Measurements from ENCODE around the gene APCDD1L. TPM values are rescaled to one million over a fixed set of nuclear protein-coding genes. Genes with fewer than 3 reads are reported as not detected.

Gene APCDD1L
- total RNA-seq, 2 experiments from 2014 or later = not detected

DNA sequence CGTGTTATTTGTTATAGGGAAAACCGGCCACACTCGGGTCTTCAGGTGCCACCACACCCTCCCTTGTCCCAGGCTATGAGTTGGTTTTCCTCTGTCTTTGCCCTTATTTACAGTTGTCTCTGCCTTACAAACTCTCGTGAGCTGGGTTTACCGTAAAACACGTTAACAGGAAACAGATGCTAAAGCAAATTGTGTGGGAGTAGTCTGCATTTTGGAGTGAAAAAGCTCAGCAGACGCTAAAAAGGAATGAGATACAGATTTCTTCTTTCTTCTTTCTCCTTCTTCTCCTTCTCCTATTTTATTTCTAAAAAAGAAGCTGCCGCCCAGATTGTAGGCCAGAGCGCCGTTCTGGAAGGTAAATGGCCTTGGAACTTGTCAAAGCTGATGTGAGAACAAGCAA, 51.9 kb downstream of the APCDD1L start:
- no peaks in the 10 kb centered on the region for H3K36me3 Mint-ChIP-seq (ENCODE audit: low read depth)
- H3K4me3 Mint-ChIP-seq = no peak overlapping the region
- H3K27ac Mint-ChIP-seq = no peak overlapping the region
- ChIA-PET POLR2A (no interaction called here), CTCF (interaction anchor here (0.7 to 0.9 kb wide), 2 partner anchors 18 to 384 kb away, joined by 3 read pairs; no protein-coding TSS in a partner anchor)
- H3K27me3 Mint-ChIP-seq (ENCODE audit: low read depth) = peaks cover 3% of the 10 kb centered on the region
- no peak for DNase-seq
- H3K9me3 Mint-ChIP-seq (ENCODE audit: insufficient read depth) = no peaks in the 10 kb centered on the region
- H3K4me1 Mint-ChIP-seq (ENCODE audit: low read depth) = peaks cover 7% of the 10 kb centered on the region
- ATAC-seq = no peak

- CTCF ChIA-PET = no interaction called here
- Mint-ChIP-seq H3K4me3 (no peak overlapping the region), H3K4me1 (ENCODE audit: low read depth) (peaks cover 11% of the 10 kb centered on the region), H3K9me3 (ENCODE audit: insufficient read depth) (no peaks in the 10 kb centered on the region), H3K27ac (no peak overlapping the region), H3K27me3 (ENCODE audit: low read depth) (no peaks in the 10 kb centered on the region), H3K36me3 (ENCODE audit: low read depth) (peaks cover under 1% of the 10 kb centered on the region)
- DNase-seq = no peak
- POLR2A ChIA-PET = no interaction called here
- ATAC-seq = no peak
These were observed 53.3 kb downstream of the APCDD1L start for GRCh38 chr20:58461899-58462298.

DNA sequence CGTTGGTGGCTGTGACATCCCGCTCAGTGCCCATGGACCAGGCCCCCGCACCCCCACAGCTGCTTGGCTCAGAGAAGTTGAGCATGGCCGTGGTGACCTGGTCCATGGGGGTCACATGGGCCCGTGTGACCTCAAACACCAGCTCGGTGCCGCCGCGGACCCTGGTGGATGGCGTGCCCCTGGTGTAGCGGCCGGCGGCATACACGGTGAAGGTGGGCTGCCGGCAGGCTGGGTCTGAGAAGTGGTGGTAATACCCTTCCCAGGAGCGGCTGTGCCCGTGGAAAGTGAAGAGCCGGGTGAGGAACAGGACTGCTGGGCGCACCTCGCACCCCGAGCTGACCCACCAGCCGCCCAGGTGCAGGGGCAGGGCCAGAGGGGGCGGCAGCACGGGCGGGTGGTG, 54.1 kb downstream of the APCDD1L start:
- ChIA-PET CTCF (no interaction called here), POLR2A (no interaction called here)
- peaks cover 11% of the 10 kb centered on the region for H3K4me1 Mint-ChIP-seq (ENCODE audit: low read depth)
- no peaks in the 10 kb centered on the region for H3K27me3 Mint-ChIP-seq (ENCODE audit: low read depth)
- H3K27ac Mint-ChIP-seq = no peak overlapping the region
- no peaks in the 10 kb centered on the region for H3K9me3 Mint-ChIP-seq (ENCODE audit: insufficient read depth)
- ATAC-seq (no peak), DNase-seq (no peak)
- H3K36me3 Mint-ChIP-seq (ENCODE audit: low read depth) = peaks cover 5% of the 10 kb centered on the region
- H3K4me3 Mint-ChIP-seq = no peak overlapping the region

DNA sequence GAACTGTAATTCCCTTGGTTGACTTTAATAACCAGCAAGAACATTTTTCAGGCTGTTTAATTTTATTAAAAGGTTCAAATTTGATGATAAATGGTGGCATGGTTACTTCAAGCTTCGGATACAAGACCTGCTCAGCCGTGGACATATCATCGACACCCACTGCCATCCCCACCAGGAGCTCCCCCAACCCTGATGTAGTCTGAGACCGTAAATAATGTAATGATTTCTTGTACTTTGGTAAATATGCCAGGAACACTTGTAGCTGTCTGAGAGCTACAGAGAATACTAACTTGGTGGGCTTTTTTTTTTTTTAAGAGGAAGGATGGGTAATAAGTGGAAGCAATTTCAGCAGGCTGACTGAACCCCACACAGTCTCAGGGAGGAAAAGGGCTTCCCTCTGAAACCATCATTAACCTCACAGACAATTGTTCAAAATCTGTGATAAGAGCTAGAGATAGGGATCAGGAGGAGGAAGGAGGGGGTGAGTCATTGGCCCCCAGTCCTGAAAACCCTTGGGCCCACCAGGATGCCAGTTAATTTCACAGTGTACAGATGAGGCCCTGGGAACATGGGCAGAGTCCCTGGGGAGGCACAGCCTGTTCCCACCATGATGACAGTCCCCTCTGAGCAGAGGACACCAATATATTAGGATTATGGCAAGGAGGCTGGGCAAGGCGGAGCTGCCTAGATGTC, 56.0 kb downstream of the APCDD1L start:
- Mint-ChIP-seq H3K4me3 (no peak overlapping the region), H3K9me3 (ENCODE audit: insufficient read depth) (no peaks in the 10 kb centered on the region), H3K4me1 (ENCODE audit: low read depth) (peaks cover 11% of the 10 kb centered on the region), H3K27ac (no peak overlapping the region), H3K27me3 (ENCODE audit: low read depth) (no peaks in the 10 kb centered on the region), H3K36me3 (ENCODE audit: low read depth) (peaks cover 14% of the 10 kb centered on the region)
- ChIA-PET CTCF (no interaction called here), POLR2A (no interaction called here)
- DNase-seq (no peak), ATAC-seq (no peak)

- ChIA-PET CTCF (interaction anchor here (0.7 kb wide), 1 partner anchor 10 kb away, joined by 3 read pairs; no protein-coding TSS in a partner anchor), POLR2A (no interaction called here)
- no peaks in the 10 kb centered on the region for H3K27me3 Mint-ChIP-seq (ENCODE audit: low read depth)
- H3K9me3 Mint-ChIP-seq (ENCODE audit: insufficient read depth) = no peaks in the 10 kb centered on the region
- no peak overlapping the region for H3K4me3 Mint-ChIP-seq
- H3K27ac Mint-ChIP-seq = no peak overlapping the region
- ATAC-seq = no peak
- peaks cover 18% of the 10 kb centered on the region for H3K36me3 Mint-ChIP-seq (ENCODE audit: low read depth)
- peaks cover 11% of the 10 kb centered on the region for H3K4me1 Mint-ChIP-seq (ENCODE audit: low read depth)
- no peak for DNase-seq
These were observed 56.7 kb downstream of the APCDD1L start for GRCh38 chr20:58458342-58459057.

DNA sequence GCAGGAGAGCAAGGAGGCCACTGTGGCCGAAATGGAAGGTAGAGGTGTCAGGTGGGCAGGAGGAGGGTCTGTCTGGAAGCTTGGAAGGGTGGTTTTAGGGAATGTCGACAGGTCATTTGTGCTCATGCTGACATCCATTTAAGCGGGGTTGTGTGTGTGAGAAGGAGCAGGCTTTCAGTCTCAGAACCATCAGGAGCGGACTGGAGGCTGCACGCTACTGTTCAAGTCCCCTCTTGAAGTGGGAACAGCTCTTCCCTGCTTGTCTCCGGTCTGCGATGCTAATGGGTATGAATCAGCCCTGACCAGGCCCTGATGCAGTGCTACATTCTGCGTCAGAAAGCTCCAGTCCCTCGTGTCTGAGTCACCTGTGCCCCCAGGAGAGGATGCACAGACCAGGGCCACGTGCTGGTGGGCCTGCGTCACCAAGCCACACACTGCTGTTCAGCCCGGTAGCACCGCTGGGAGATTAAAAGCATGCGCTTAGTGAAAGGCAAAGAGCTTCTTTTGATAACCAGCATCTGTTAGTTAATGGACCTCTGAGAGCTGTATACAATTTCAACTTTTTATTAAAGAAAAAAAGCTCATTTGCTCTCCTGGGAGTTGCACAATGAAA, 58.0 kb downstream of the APCDD1L start:
- Mint-ChIP-seq H3K9me3 (ENCODE audit: insufficient read depth) (no peaks in the 10 kb centered on the region), H3K27me3 (ENCODE audit: low read depth) (no peaks in the 10 kb centered on the region), H3K4me1 (ENCODE audit: low read depth) (peaks cover 15% of the 10 kb centered on the region), H3K27ac (no peak overlapping the region), H3K36me3 (ENCODE audit: low read depth) (peaks cover 27% of the 10 kb centered on the region), H3K4me3 (no peak overlapping the region)
- POLR2A ChIA-PET = no interaction called here
- no peak for DNase-seq
- no peak for ATAC-seq
- CTCF ChIA-PET = no interaction called here

- CTCF ChIA-PET = interaction anchor here (0.7 to 0.9 kb wide), 2 partner anchors 94 to 220 kb away, joined by 3 read pairs; no protein-coding TSS in a partner anchor
- DNase-seq (no peak), ATAC-seq (no peak)
These were observed 60.7 kb downstream of the APCDD1L start for GRCh38 chr20:58454460-58454859.

GRCh38 chr20:58453391-58453790, 61.8 kb downstream of the APCDD1L start:
- ATAC-seq (no peak), DNase-seq (no peak)
- H3K4me3 Mint-ChIP-seq = no peak overlapping the region
- no peaks in the 10 kb centered on the region for H3K9me3 Mint-ChIP-seq (ENCODE audit: insufficient read depth)
- CTCF ChIA-PET = no interaction called here
- no peak overlapping the region for H3K27ac Mint-ChIP-seq
- peaks cover 45% of the 10 kb centered on the region for H3K36me3 Mint-ChIP-seq (ENCODE audit: low read depth)
- peaks cover 8% of the 10 kb centered on the region for H3K4me1 Mint-ChIP-seq (ENCODE audit: low read depth)
- no peaks in the 10 kb centered on the region for H3K27me3 Mint-ChIP-seq (ENCODE audit: low read depth)
- POLR2A ChIA-PET = no interaction called here

More at GRCh38 chr20:58454460-58454859, 60.7 kb downstream of the APCDD1L start:
- H3K4me3 Mint-ChIP-seq = no peak overlapping the region
- no peak overlapping the region for H3K27ac Mint-ChIP-seq
- H3K9me3 Mint-ChIP-seq (ENCODE audit: insufficient read depth) = no peaks in the 10 kb centered on the region
- H3K4me1 Mint-ChIP-seq (ENCODE audit: low read depth) = peaks cover 15% of the 10 kb centered on the region
- H3K27me3 Mint-ChIP-seq (ENCODE audit: low read depth) = no peaks in the 10 kb centered on the region
- peaks cover 41% of the 10 kb centered on the region for H3K36me3 Mint-ChIP-seq (ENCODE audit: low read depth)
- POLR2A ChIA-PET = no interaction called here

DNA sequence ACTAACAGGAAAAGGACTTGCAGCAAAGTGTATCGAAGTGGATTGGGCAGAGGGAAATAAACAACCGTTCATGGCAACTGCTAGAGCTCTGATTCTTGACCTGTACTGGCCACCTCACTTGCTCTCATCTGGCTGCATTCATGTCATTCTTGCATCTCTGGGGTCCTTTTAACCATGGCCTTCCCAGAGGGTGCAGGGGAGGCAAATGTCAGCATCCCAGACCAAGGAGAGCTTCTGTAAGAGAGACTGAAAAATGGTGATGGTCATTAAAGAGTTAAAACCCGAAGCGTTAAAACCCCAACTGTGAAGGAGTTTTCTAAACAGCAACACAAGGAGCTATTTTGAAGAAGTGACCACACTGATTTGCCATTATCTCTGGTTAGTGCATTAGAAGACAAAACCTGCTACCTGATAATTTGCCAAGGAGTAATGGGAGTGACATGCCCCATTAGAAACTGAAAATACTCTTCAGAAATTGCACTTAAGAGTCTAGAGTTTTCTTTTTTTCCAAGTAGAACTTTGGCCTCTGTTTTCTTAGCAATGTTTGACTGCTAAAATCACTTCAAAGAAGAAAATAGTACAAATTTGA, 62.4 kb downstream of the APCDD1L start:
- H3K4me3 Mint-ChIP-seq = no peak overlapping the region
- ATAC-seq (no peak), DNase-seq (no peak)
- CTCF ChIA-PET = no interaction called here
- no peaks in the 10 kb centered on the region for H3K9me3 Mint-ChIP-seq (ENCODE audit: insufficient read depth)
- H3K27me3 Mint-ChIP-seq (ENCODE audit: low read depth) = no peaks in the 10 kb centered on the region
- H3K4me1 Mint-ChIP-seq (ENCODE audit: low read depth) = peaks cover 5% of the 10 kb centered on the region
- H3K36me3 Mint-ChIP-seq (ENCODE audit: low read depth) = peaks cover 48% of the 10 kb centered on the region
- POLR2A ChIA-PET = no interaction called here
- no peak overlapping the region for H3K27ac Mint-ChIP-seq

- DNase-seq (no peak), ATAC-seq (no peak)
- H3K4me1 Mint-ChIP-seq (ENCODE audit: low read depth) = peaks cover 13% of the 10 kb centered on the region
- H3K4me3 Mint-ChIP-seq = no peak overlapping the region
- ChIA-PET CTCF (no interaction called here), POLR2A (no interaction called here)
- H3K9me3 Mint-ChIP-seq (ENCODE audit: insufficient read depth) = no peaks in the 10 kb centered on the region
- H3K27ac Mint-ChIP-seq = no peak overlapping the region
- H3K36me3 Mint-ChIP-seq (ENCODE audit: low read depth) = peaks cover 52% of the 10 kb centered on the region
- H3K27me3 Mint-ChIP-seq (ENCODE audit: low read depth) = no peaks in the 10 kb centered on the region
These were observed 64.9 kb downstream of the APCDD1L start for GRCh38 chr20:58450254-58450653.

- no peak for DNase-seq
- Mint-ChIP-seq H3K9me3 (ENCODE audit: insufficient read depth) (no peaks in the 10 kb centered on the region), H3K27ac (no peak overlapping the region), H3K4me3 (no peak overlapping the region), H3K4me1 (ENCODE audit: low read depth) (peaks cover 17% of the 10 kb centered on the region), H3K36me3 (ENCODE audit: low read depth) (peaks cover 54% of the 10 kb centered on the region), H3K27me3 (ENCODE audit: low read depth) (no peaks in the 10 kb centered on the region)
- no peak for ATAC-seq
- ChIA-PET POLR2A (no interaction called here), CTCF (no interaction called here)
These were observed 65.4 kb downstream of the APCDD1L start for GRCh38 chr20:58449681-58450221.

DNA sequence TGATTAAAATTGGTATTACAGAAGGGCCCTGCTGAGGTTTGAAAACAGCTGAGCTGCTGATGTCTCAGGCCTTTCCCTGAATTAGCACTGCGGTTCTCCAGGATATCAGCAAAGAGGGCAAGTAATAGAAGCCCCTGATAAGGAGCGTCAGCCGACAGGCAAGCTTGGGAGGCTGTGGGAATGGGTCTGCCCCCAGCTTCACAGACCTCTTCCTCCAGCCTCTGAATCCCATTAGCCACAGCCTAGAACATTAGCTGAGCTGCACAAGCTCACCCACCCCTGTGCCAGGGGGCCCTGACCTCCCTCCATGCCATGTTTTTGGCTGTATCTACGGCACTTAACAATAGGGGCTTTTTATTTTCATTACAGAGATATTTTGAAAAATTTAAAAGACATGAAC, 66.2 kb downstream of the APCDD1L start:
- no peak for ATAC-seq
- no peaks in the 10 kb centered on the region for H3K27me3 Mint-ChIP-seq (ENCODE audit: low read depth)
- ChIA-PET POLR2A (no interaction called here), CTCF (interaction anchor here (0.9 to 2.5 kb wide), 2 partner anchors 9 to 213 kb away, joined by 3 to 19 read pairs; no protein-coding TSS in a partner anchor)
- DNase-seq = no peak
- no peak overlapping the region for H3K27ac Mint-ChIP-seq
- H3K4me3 Mint-ChIP-seq = no peak overlapping the region
- peaks cover 17% of the 10 kb centered on the region for H3K4me1 Mint-ChIP-seq (ENCODE audit: low read depth)
- no peaks in the 10 kb centered on the region for H3K9me3 Mint-ChIP-seq (ENCODE audit: insufficient read depth)
- H3K36me3 Mint-ChIP-seq (ENCODE audit: low read depth) = peaks cover 52% of the 10 kb centered on the region
